Sigmoid colon (tissue), 4 donors: ENCODE data around the gene IER5.

Source experiments
- EP300 ChIP-seq, 4 donors: sonication (generic); formaldehyde crosslinking; IDR thresholded peaks; one replicate each; pipeline ENCODE4 v1.6.1; 2017; ENCODE audit warnings: antibody characterized with exemption in 4 of 4
- POLR2A ChIP-seq, 2 donors: fragments of 450-650 bp; IDR thresholded peaks; one replicate each; pipeline ENCODE4 v1.6.1; 2016; ENCODE audit warnings: antibody characterized with exemption in 2 of 2, mild to moderate bottlenecking in 2 of 2, moderate library complexity in 2 of 2
- POLR2AphosphoS5 ChIP-seq, 4 donors: sonication (generic); formaldehyde crosslinking; IDR thresholded peaks; one replicate each; pipeline ENCODE4 v1.6.1; 2017; ENCODE audit warnings: antibody characterized with exemption in 4 of 4
- TF ChIP-seq, protein P1 (sequence below), 4 experiments: fragments of 450-650 bp in 3 of 4; fragments of 200-600 bp in 1 of 4; IDR thresholded peaks; one replicate each; pipeline ENCODE4 v1.5.1; 2016 to 2019; ENCODE audit warnings: antibody characterized with exemption in 4 of 4, mild to moderate bottlenecking in 3 of 4, moderate library complexity in 2 of 4

DNA sequence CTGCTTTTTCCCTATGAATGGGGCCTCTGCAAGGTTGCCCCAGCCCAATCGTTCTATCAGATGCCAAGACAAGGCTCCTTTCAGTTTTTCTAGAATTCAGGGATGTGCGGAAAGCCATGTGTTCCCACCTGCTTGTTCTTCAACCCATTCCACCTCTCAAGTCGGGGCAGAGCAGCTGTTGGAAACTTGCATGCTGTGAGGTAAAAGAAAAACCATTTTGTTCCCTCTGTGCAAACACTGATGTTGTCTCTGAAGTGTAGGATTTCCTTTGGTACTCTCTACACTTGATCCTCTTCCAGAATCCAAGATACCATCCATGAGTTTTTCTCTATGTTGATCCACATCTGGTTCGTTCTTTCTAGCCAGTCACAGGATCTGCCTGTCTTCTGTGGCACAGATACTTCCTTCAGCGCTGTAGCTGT is 7.3 kb downstream of the IER5 start:
- TF ChIP-seq, protein P1, sequence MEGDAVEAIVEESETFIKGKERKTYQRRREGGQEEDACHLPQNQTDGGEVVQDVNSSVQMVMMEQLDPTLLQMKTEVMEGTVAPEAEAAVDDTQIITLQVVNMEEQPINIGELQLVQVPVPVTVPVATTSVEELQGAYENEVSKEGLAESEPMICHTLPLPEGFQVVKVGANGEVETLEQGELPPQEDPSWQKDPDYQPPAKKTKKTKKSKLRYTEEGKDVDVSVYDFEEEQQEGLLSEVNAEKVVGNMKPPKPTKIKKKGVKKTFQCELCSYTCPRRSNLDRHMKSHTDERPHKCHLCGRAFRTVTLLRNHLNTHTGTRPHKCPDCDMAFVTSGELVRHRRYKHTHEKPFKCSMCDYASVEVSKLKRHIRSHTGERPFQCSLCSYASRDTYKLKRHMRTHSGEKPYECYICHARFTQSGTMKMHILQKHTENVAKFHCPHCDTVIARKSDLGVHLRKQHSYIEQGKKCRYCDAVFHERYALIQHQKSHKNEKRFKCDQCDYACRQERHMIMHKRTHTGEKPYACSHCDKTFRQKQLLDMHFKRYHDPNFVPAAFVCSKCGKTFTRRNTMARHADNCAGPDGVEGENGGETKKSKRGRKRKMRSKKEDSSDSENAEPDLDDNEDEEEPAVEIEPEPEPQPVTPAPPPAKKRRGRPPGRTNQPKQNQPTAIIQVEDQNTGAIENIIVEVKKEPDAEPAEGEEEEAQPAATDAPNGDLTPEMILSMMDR (IDR thresholded peaks at IDR 0.05): no peak
- no peak for TF ChIP-seq EP300 (IDR thresholded peaks at IDR 0.05)
- no peak for TF ChIP-seq POLR2AphosphoS5 (IDR thresholded peaks at IDR 0.05)
- TF ChIP-seq POLR2A (IDR thresholded peaks at IDR 0.05): no peak
